Measurements from ENCODE around the gene DRD4. TPM values are rescaled to one million over a fixed set of nuclear protein-coding genes. Genes with fewer than 3 reads are reported as not detected.

DRD4 gene
- total and polyA plus RNA-seq, 2 of the 13 experiments (the other 11 are each of a cell fraction or from before 2014, with no cell fraction given), result 0.09 to 0.13 TPM

DNA sequence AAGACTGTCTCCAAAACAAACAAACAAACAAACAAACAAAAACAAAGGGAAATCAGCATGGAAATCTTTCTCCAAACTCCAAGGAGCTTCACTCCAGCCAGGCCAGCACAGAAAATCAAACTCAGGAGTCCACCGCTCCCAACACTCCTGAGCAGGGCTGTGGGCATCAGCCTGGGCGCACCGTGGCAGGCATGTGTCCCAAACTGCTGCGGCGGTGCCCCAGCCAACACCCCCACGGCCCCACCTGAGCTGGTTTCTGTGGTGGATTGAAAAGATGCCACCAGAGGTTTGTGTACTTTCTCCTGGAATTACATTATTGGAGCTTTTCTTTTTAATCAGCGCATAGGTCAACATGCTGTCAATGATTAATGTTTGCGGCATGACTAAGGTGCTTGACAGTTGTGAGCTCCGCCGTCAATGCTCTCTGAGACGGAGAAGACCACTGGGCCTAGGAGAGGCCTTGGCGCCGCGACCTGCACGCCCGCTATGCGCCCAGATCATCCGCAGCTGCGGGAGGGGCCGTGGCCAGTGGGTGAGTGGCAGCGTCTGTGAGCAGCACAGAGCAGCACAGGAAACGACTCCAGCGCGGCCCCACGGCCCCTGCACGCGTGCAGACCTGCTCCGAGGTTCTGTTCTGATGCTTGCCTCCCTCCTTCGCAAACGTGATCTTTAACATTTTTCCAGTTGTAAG, 18.1 kb downstream of the DRD4 start (continued):
- TF ChIP-seq, protein P1, sequence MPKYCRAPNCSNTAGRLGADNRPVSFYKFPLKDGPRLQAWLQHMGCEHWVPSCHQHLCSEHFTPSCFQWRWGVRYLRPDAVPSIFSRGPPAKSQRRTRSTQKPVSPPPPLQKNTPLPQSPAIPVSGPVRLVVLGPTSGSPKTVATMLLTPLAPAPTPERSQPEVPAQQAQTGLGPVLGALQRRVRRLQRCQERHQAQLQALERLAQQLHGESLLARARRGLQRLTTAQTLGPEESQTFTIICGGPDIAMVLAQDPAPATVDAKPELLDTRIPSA (CRISPR knock-in tag; IDR thresholded peaks at IDR 0.05; ENCODE audit: borderline replicate concordance), result no peak
- TF ChIP-seq, protein P2, sequence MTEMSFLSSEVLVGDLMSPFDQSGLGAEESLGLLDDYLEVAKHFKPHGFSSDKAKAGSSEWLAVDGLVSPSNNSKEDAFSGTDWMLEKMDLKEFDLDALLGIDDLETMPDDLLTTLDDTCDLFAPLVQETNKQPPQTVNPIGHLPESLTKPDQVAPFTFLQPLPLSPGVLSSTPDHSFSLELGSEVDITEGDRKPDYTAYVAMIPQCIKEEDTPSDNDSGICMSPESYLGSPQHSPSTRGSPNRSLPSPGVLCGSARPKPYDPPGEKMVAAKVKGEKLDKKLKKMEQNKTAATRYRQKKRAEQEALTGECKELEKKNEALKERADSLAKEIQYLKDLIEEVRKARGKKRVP (CRISPR knock-in tag; IDR thresholded peaks at IDR 0.05), result no peak
- TF ChIP-seq ZNF672 (CRISPR knock-in tag; IDR thresholded peaks at IDR 0.05) (no peak), NFKBIZ (CRISPR knock-in tag; IDR thresholded peaks at IDR 0.05) (no peak), RFXANK (CRISPR knock-in tag; IDR thresholded peaks at IDR 0.05) (no peak), ZNF367 (CRISPR knock-in tag; IDR thresholded peaks at IDR 0.05; ENCODE audit: borderline replicate concordance) (no peak), ATF1 (CRISPR knock-in tag; IDR thresholded peaks at IDR 0.05) (no peak), TBP (CRISPR knock-in tag; IDR thresholded peaks at IDR 0.05) (no peak), SMYD3 (CRISPR knock-in tag; IDR thresholded peaks at IDR 0.05) (no peak), CC2D1A (CRISPR knock-in tag; IDR thresholded peaks at IDR 0.05) (no peak), NCOR1 (IDR thresholded peaks at IDR 0.05; ENCODE audit: borderline replicate concordance, low read length) (peak; percentile 48; the same call in 1 of the 2 replicates), ZNF557 (CRISPR knock-in tag; IDR thresholded peaks at IDR 0.05) (no peak), HDAC2 (CRISPR knock-in tag; IDR thresholded peaks at IDR 0.05) (peak; percentile 58; the same call in 1 of the 2 replicates), FOXK2 (IDR thresholded peaks at IDR 0.05) (no peak), TEAD3 (CRISPR knock-in tag; optimal IDR thresholded peaks at IDR 0.05; ENCODE audit: borderline replicate concordance) (peak; percentile 80), KDM2A (CRISPR knock-in tag; IDR thresholded peaks at IDR 0.05; ENCODE audit: borderline replicate concordance, low read depth) (peak; percentile 46; the same call in 1 of the 2 replicates), ZNF776 (CRISPR knock-in tag; IDR thresholded peaks at IDR 0.05) (no peak), JDP2 (CRISPR knock-in tag; IDR thresholded peaks at IDR 0.05; ENCODE audit: borderline replicate concordance) (no peak), ESRRA (CRISPR knock-in tag; IDR thresholded peaks at IDR 0.05; ENCODE audit: low read depth) (0 out of 2 replicates have a peak, but pooled peaks have one; percentile 22), SKI (IDR thresholded peaks at IDR 0.05; ENCODE audit: partially characterized antibody) (peak; percentile 49)
- TF ChIP-seq, protein P3, sequence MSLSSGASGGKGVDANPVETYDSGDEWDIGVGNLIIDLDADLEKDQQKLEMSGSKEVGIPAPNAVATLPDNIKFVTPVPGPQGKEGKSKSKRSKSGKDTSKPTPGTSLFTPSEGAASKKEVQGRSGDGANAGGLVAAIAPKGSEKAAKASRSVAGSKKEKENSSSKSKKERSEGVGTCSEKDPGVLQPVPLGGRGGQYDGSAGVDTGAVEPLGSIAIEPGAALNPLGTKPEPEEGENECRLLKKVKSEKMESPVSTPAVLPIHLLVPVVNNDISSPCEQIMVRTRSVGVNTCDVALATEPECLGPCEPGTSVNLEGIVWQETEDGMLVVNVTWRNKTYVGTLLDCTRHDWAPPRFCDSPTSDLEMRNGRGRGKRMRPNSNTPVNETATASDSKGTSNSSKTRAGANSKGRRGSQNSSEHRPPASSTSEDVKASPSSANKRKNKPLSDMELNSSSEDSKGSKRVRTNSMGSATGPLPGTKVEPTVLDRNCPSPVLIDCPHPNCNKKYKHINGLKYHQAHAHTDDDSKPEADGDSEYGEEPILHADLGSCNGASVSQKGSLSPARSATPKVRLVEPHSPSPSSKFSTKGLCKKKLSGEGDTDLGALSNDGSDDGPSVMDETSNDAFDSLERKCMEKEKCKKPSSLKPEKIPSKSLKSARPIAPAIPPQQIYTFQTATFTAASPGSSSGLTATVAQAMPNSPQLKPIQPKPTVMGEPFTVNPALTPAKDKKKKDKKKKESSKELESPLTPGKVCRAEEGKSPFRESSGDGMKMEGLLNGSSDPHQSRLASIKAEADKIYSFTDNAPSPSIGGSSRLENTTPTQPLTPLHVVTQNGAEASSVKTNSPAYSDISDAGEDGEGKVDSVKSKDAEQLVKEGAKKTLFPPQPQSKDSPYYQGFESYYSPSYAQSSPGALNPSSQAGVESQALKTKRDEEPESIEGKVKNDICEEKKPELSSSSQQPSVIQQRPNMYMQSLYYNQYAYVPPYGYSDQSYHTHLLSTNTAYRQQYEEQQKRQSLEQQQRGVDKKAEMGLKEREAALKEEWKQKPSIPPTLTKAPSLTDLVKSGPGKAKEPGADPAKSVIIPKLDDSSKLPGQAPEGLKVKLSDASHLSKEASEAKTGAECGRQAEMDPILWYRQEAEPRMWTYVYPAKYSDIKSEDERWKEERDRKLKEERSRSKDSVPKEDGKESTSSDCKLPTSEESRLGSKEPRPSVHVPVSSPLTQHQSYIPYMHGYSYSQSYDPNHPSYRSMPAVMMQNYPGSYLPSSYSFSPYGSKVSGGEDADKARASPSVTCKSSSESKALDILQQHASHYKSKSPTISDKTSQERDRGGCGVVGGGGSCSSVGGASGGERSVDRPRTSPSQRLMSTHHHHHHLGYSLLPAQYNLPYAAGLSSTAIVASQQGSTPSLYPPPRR (CRISPR knock-in tag; IDR thresholded peaks at IDR 0.05; ENCODE audit: borderline replicate concordance), result 0 out of 2 replicates have a peak, but pooled peaks have one; percentile 37
- TF ChIP-seq, protein P4, sequence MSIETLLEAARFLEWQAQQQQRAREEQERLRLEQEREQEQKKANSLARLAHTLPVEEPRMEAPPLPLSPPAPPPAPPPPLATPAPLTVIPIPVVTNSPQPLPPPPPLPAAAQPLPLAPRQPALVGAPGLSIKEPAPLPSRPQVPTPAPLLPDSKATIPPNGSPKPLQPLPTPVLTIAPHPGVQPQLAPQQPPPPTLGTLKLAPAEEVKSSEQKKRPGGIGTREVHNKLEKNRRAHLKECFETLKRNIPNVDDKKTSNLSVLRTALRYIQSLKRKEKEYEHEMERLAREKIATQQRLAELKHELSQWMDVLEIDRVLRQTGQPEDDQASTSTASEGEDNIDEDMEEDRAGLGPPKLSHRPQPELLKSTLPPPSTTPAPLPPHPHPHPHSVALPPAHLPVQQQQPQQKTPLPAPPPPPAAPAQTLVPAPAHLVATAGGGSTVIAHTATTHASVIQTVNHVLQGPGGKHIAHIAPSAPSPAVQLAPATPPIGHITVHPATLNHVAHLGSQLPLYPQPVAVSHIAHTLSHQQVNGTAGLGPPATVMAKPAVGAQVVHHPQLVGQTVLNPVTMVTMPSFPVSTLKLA (IDR thresholded peaks at IDR 0.05), result 0 out of 2 replicates have a peak, but pooled peaks have one; percentile 21
- TF ChIP-seq, protein P5, sequence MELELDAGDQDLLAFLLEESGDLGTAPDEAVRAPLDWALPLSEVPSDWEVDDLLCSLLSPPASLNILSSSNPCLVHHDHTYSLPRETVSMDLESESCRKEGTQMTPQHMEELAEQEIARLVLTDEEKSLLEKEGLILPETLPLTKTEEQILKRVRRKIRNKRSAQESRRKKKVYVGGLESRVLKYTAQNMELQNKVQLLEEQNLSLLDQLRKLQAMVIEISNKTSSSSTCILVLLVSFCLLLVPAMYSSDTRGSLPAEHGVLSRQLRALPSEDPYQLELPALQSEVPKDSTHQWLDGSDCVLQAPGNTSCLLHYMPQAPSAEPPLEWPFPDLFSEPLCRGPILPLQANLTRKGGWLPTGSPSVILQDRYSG (CRISPR knock-in tag; IDR thresholded peaks at IDR 0.05), result no peak

Measured in HepG2 (cell line).